Thyroid gland (tissue), 4 donors: ENCODE data around the gene CRACR2B.

Experiments used
- CTCF ChIP-seq, 6 experiments: fragments of 200-600 bp in 3 of 6; fragments of 450-650 bp in 3 of 6; sonication (generic) in 3 of 6; IDR thresholded peaks; one replicate each; pipeline ENCODE4 v1.5.1; 2016 to 2019; ENCODE audit warnings: antibody characterized with exemption in 6 of 6, mild to moderate bottlenecking in 2 of 6, inconsistent platforms in 1 of 6, moderate library complexity in 1 of 6
- POLR2A ChIP-seq, 2 donors: fragments of 450-650 bp; IDR thresholded peaks; one replicate each; pipeline ENCODE4 v1.6.1; 2017; ENCODE audit warnings: antibody characterized with exemption in 2 of 2, mild to moderate bottlenecking in 2 of 2, moderate library complexity in 1 of 2

GRCh38 chr11:802018-802617, 25.6 kb upstream of the CRACR2B start:
- TF ChIP-seq POLR2A (IDR thresholded peaks at IDR 0.05) = no peak
- no peak for TF ChIP-seq CTCF (IDR thresholded peaks at IDR 0.05)
